ENCODE data around the gene NR1D2.

DNA sequence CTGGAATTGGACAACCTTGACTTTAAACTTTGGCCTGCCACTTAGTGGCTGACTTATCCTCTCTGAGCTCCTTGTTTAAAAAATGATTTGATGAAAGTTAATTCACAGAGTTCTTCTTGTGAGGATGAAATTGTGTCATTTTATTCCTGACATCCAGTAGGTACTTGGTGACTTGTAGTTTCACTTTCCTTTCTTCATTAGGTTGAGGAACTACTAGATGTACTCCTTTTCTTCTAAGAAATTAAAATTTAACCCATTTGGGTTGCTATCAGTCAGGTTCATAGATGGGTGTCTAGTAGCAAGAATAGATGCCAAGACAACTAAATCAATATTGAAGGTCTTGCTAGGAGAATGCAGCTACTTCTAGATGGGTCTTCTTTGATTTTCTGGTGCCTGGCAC, 5.2 kb downstream of the NR1D2 start:
- TF ChIP-seq, protein P1, sequence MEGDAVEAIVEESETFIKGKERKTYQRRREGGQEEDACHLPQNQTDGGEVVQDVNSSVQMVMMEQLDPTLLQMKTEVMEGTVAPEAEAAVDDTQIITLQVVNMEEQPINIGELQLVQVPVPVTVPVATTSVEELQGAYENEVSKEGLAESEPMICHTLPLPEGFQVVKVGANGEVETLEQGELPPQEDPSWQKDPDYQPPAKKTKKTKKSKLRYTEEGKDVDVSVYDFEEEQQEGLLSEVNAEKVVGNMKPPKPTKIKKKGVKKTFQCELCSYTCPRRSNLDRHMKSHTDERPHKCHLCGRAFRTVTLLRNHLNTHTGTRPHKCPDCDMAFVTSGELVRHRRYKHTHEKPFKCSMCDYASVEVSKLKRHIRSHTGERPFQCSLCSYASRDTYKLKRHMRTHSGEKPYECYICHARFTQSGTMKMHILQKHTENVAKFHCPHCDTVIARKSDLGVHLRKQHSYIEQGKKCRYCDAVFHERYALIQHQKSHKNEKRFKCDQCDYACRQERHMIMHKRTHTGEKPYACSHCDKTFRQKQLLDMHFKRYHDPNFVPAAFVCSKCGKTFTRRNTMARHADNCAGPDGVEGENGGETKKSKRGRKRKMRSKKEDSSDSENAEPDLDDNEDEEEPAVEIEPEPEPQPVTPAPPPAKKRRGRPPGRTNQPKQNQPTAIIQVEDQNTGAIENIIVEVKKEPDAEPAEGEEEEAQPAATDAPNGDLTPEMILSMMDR (conservative IDR thresholded peaks at IDR 0.05; ENCODE audit: low read length): no peak
- no peak for TF ChIP-seq EZH2phosphoT487 (IDR thresholded peaks at IDR 0.05; ENCODE audit: borderline replicate concordance, low read depth, low read length)

Data from OCI-LY7 (cell line).